CD4-positive, alpha-beta T cell treated with Interferon alpha-2 for 1 hour (primary cell): ENCODE measurements around the gene EHD1.

Experiments used
- DNase-seq, 2 donors: peaks; one replicate each; pipeline ENCODE4 v3.0.0-alpha.2; 2020 to 2022

EHD1 gene

DNA sequence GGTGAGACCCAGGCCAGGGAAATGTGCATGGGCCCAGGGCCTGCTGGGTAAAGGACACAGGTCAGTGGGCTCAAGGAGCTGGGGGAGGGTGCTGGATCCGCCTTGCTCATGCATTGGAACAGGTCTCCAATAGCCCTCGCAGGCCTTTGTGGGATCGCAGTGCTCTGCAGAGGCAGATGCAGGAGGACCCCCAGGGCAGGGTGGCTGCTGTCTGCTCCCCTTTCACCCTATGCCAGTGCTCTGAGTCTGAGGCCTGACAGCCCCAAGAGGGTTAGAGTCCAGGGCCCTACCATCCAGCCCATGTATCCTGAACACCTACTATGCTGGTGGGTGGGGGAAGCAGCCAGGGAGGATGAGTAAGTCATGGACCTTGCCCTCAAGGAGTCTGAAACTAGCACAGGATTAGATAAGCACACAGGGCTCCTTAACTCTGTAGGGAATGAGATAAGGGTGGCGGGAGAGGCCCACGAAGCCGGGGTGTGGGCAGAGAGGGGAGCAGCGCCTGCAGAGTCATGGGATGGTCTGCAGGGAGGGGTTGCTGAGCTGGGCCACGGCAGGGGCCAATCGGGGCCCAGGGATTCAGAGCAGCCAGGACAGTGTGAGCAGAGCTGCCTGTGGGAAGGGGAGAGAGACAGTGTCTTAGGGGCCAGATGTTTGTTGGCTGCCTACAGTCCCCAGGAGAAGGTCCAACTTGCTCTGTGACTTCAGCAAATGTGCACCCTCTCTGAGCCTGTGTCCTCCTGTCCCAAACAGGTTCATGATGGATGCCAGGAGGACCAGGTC lies 10.5 kb upstream of the EHD1 start:
- DNase-seq, result no peak

DNA sequence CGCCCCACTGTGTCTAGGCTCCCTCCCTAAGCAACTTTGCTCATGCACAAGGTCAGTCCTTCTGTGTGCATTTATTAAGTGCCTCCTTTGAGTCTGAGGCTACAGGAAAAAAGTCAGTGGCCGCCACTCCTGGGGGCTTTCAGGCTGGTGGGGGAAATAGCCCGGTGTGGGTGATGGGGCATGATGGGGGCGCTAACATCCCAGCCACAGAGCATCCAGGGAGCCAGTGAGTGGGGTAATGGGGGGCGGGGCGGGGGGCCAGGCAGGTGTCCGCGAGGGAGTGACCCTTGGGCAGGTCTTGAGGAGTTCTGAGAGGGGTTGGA lies 9.9 kb upstream of the EHD1 start:
- no peak for DNase-seq

DNA sequence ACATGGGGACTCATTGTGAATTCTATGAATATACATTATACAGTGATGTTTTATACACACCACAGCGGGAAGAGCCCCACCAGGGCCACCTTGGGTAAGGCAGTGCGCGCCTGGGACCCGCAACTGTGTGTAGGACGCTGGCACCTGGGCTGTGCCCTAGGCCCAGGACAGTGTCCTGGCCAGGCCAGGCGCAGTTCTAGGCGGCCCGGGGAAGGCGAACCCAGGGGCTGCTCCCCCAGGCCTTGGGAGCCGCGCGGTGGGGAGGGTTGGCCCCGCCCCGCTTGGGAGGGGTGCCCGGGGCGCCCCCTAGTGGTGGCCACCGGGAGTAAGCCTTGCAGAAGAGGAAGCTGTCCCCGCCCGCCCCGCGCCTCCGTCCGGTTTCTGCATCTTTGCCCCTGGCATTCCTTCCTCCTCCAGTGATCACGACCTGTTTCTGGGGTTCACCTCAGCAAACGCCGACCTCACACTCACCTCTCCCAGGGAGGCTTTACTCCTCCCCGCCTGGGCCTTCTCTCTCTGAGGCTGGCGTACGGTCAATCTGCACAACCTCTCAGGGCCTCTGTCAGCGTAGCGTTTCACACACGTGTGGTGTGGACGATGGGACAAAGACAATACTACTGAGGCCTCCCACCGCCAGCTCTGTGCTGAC lies 9.5 kb upstream of the EHD1 start:
- peak; percentile 81 to 87 for DNase-seq

DNA sequence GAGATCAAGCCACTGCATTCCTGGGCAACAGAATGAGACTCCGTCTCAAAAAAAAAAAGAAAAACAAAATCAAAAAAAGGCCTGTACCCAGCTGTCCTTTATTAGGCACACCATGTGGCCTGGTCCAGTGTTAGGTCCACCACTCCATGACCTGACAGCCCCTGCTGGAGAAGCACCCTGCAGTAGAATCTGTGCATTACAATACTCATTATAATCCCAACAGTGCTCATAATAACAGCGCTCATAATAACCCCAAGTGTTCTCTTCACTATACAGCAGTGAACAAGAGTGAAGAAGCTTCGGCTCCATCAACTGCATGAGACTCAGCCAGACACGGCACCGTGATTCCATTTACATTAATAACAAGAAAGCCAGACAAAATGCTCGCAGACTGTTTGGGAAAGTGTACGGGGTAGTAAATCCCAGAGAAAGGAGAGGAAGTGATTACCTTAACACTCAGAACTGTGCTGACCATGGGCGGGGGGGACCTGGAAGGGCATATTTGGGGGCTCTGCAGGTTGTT lies 8.9 kb upstream of the EHD1 start:
- no peak for DNase-seq

DNA sequence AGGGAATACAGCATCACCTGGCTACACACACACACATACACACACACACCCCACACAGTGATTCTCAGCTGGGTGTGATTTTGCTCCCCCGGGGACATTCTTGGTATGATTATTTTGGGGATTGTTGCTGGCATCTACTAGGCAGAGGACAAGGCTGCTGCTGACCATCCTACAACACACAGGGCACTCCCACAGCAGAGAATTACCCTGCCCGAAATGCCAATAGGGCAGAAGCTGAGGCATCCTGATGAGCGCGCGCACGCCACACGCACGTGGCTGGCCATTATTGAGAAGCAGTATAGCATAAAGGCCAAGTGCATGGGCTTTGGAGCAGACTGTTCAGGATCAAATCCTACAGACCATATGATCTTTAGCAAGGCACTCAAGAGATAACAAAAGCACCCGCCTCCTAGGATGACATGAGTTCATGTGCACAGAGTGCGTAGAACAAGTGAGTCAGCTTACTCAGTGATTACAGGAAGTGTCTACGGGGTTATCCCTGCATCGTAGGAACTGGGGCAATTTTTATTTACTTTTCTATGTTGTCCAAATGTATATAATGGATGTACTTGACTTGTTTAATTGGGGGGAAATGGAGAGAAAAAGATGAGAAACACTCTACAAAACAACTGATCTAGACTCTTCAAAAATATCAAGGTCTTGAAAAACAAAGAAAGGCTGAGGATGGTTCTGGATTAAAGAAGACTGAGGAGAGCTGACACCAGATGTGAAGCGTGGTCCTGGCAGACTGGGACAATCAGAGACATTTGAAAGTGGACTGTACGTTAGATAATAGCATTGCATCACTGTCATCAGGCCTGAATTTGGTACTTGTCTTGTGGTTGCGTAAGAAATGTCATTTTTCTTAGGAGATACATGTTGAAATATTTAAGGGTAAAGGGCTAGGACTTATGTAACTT lies 7.2 kb upstream of the EHD1 start:
- DNase-seq, result peak; percentile 53 to 61

DNA sequence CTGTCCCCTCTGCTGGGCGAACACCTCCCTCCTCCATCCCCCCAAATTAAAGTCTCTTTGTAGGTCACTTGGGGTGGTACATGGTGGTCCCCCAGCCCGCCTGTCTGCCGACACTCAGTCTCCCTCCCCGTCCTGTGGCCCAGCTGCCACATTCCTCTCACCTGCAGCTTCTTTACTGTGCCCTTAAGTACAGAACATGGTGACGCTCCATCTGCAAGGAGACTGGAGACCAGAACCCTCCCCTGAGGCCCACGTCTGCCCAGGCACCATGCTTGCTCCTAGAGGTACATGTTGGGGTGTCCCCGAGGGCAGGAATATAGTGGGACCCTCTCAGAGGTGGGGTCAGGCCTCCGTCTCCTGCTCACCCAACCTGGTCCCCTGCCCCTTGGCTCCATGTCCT lies 5.6 kb upstream of the EHD1 start:
- DNase-seq, result no peak

DNA sequence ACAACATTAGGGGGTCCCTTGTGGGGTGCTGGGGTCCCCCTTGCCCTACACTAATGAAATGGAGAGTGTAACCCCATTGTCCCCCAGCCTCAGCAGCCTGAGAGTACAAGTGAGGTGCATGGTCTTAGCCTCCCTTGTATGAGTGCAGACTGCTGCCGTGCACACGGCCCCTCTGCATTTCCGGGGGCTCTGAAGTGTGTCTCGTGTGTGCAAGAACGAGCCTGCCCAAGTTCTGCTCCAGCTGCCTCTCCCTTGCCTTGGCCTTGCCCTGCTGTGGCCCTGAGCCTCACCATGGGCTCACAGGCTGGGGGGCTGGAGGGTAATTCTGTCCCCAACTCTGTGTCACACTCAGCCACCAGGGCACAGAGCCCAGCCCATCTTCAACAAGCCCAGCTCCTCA lies 5.2 kb upstream of the EHD1 start:
- no peak for DNase-seq

DNA sequence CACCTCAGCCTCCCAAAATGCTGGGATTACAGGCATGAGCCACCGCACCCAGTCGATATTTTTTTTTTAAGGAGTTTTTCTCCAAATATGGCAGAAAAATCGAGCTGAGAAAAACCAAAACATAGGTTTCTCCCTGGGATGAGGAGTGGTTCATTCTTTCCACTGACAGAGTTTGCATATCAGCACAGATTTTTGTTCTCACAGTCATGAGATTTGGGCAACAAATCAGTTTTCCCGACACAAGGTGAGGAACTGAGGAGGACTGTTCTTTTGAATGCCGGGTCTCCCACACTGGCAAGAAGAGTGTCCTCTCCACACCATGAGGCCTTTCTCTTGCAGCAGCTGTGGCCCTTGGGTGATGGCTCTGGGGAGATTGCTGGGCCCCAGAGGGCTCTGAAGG lies 3.8 kb upstream of the EHD1 start:
- no peak for DNase-seq

DNA sequence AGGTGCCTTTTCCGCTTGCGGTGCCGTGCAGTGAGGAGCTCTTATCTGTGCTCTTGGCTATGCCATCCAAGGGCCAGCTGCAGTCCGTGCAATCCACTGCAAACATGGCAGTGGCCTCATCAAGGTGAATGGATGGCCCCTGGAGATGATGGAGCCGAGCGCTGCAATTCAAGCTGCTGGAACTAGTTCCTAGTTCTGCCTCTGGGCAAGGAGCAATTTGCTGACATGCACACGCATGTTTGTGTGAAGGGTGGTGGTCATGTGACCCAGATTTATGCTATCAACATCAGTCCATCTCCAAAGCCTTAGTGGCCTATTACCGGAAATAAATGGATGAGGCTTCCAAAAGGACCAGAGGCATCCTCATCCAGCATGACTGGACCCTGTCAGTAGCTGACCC lies 3.1 kb upstream of the EHD1 start:
- no peak for DNase-seq

DNA sequence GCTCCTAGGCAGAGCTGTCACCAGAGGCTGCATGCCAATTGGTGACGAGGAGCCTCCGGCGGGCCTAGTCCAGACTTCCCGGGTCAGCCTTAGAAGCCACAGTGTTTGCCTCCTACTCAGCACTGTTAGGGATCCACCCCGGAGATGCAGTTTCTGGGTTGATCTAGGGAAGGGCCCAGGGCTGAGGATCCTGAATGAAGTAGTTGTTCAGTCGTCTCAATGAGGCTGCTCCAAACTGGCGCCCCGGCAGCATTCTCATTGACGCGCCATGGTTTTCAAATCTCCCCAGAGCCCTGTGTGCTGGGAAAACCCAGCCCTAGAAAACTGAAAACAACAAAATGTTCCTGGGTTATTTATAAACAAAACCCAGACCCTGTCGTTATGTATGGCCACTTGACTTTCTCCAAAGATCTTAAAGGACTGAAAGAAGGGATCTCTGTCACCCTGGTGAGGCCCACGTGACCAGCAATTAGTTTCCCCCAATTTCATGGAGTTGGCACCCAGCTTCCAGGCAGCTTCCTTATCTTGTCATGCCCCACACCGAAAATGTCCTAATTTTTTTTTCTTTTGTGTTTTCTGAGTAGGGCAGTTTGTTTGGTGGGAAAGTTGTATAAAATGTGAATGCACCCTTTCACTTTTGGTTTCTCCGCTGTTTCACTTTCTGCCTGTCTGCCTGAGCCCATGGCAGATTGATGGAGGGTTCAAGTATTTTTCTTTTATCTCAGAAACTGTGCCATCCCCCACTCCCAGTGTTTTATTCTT lies 2.0 kb upstream of the EHD1 start:
- DNase-seq, result peak in 1 of 2 donors; percentile 71

DNA sequence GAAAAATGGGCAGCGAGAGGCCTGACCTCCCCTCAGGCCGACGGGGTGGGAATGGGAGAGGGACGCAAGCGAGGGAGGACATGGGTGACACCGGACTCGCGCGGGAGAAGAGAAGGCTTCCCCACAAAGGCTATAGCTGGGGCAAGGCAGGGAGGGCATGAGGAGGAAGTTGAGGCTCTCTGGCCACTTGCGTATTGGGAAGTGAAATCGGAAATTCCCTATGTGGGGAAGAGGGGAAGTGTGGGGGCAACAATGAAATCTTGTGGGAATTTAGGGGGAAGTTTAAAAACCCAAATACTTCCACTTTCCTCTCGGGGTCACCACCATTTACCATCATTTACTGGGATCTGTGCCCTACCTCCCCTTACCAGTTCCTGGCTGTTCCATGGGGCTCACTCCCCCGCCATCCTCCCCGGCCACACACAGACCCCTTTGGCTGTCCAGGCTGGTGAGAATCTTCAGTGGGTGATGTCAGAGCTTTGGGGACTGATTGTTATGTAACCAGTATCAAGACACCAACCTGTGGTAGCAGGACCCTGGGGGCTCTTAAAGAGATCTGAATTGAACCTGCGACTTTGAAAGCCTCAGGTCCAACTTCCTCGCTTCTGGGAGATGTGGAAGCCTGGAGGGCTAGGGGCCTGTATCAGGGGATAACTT lies 951 bp upstream of the EHD1 start:
- DNase-seq, result peak; percentile 39 to 60

DNA sequence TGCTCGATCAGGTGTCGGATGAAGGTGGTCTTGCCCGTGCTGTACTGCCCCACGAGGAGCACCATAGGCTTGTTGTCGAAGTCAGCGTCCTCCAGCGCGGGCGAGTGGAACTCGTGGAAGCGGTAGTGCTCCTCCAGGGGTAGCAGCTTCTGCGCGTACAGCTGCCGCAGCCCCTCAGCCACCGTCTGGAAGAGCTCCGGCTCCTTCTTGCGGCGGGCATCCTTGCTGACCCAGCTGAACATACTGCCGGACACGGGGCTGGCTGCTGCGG lies 263 bp downstream of the EHD1 start:
- no peak for DNase-seq

DNA sequence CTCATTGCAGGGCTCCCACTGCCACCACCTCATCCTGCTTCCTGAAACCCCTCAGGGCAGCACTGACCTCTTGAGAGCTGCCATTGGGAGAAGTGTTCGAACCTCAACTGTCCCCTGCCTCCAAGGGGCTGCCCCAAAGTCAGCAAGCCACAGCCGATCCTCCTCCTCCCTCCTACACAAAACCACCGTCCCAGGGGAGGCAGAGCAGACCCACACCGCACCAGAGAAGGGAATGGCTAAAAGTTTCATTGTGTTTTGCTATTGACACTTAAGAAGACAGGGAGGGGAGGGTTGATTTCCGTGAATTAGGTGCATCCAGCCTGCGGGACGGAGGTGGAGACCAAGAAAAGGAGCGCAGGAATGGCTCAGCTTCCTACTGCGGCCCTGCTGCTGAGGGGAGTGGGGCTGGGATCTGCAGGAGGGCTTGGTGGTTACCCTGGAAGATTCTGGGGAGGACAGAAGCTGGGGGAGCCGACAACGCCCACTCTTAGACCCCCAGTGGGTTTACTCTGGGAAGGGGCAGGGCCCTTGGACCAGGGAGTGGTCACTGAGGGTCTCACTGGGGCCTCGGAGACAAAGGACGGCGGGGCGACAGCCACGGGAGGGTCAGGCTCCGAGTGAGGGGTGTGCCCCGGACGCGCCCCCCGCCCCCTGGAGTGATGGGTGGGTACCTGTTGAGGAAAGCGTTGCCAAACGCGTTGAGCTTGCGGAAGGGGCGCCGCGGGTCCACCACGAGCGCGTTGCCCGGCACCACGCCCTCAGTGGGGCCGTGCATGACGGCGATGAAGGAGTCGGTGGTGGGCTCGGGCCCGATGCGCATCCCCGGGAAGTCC lies 815 bp downstream of the EHD1 start:
- no peak for DNase-seq

DNA sequence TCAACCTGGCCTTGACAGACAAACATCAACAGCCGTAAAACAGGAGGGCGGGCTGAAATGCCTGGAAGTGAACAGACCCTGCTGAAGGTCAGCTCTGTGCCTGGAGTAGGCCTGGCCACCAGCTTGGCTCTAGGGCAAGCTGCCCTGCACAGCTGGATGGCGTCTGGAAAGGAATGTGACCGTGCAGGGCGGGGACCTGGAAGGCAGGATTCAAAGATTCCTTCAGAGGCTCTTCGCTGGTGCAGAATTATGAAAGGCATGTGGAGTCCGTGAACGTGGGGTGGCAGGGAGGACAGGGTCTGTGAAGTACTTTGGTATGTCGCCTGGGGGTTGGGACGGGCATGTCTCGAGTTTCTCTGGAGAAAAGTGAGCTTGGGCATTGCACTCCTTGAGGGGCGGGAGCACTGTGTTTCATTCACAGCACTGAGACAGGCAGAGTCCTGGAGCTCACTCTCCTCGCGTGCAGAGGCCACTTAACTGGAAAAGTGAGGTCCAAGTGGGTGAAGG lies 1.5 kb downstream of the EHD1 start:
- DNase-seq, result no peak

DNA sequence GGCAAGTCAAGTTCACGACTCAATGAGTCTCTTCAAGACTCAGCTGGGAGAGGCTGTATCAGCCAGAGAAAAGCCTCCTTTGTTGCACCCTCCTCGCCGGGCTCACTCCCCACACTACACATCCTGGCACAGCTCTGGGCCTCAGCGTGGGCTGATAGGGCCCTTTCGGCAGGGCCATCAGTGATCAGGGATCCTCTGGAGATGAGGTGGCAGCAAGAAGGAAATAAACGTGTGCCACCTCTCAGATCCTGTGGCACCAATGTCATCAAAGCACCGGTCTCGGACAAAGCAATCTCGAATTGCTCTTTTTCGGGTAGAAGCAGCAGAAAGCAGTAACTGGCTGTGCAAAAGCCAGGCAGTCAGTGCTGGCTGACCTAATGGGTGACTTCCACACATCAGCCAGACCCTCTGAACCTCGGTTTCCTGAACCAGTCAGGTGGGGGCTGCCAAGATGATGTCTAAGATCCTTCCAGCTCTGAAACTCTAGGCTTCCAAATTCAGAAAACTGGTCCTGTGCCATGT lies 2.1 kb downstream of the EHD1 start:
- DNase-seq, result no peak

DNA sequence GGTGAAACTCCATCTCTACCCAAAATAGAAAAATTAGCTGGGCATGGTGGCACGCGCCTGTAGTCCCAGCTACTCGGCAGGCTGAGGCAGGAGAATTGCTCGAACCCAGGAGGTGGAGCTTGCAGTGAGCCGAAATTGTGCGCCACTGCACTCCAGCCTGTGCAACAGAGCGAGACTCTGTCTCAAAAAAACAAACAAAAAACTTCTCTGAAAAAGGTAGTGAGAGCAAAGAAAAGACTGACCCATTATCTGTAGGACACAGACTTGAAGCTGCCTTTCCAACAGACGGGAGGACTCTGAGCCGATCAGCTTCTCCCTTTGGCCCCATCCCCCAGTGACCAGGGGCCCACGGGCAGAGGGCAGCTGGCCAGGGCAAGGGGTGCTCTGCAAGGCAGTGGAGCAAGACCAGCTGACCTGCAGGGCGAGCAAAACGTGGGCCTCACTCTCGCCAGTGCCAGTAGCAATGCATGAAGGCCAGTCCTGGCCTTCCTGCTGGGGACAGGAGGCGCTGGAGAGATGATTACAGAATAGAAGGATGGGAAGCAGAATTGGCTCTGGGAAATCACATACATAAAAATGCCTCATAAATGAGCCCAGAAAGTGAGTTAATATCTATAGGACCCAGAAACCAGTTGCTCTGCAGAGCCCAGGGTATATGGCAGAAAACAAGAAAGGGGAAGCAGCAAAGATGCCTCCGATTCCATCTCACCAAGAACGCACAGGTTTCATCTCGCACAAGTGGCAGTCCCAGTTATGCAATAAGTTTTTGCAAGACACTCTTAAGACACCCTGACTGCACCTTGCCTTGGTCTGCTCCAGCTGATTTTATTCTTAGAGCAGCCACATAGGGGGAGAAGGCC lies 2.8 kb downstream of the EHD1 start:
- DNase-seq, result no peak

DNA sequence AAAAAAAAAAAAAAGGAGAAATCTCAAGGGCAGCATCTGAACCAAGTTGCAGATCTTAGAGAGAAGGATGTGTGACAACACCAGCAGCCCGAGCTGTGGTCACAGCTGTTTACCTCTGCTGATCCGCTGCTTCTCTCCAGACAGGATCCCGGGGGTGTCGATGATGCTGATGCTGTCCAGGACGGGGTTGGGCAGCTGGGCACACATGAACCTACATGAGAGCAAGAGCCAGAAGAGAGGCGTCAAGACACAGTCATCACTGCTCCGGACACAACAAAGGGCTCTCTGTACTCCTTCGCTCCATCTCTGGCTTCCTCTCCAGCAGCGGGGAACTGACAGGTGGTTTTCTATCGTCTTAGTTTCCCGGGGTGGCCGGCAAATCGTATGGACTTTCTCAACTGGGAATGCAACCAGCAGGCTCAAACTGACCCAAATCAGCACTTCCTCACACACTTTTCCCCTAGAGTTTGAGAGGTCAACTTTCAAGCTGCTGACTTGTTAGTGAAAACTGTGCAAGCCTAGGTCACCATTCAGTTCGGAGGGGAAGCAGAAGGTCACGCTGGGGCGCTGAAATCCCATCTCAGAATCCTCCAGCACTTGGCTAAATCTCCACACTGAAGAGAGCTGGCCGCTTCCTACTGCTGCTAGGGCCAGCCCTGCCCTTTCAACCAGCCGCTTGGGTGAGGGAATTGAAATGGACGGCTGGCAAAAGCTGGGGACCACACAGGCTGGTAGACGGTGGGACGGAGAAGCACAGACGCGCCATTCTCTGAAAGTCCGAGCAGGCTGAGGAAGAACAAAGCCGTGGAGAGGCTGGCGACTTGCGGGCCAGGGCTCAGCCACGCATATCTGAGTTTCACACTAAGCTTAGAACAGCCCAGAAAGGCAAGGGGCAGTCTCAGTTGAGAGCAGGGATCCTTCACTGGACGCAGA lies 3.8 kb downstream of the EHD1 start:
- DNase-seq, result peak in 1 of 2 donors; percentile 66

DNA sequence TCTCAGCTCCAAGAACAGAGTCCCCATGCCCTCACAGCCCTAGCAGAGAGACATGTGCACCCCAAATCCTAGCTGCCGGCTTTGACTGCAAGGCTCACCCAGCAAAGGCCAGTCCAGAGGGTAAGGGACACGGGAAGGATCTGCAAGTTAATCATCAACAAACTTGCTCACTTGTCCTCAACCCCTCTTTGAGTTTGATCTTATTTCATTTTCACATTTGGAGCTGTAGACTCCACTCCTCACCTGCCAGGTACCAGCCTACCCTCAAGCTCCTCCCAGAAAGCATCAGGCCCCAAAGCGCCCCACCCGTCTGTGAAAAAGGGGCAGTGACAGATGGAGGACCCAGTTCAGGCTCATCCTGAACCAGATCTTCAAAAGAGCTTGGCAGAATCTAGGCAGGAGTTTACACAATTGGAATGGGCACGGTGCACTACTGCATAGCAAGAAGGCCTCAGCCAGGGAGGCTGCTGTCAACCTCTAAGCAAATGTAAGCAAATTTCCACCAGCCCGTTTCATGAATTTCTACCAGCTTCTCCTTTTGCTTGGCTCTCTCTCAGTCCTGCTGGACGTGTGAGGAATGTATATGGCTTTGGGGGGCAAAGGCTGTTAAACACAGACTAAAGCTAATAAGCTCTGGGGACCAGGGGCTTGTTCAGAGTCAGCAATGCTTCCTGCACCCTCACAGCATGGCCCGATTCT lies 5.5 kb downstream of the EHD1 start:
- DNase-seq, result peak in 1 of 2 donors; percentile 53
